Measurements from ENCODE around the gene ARSK.

Gene ARSK

DNA sequence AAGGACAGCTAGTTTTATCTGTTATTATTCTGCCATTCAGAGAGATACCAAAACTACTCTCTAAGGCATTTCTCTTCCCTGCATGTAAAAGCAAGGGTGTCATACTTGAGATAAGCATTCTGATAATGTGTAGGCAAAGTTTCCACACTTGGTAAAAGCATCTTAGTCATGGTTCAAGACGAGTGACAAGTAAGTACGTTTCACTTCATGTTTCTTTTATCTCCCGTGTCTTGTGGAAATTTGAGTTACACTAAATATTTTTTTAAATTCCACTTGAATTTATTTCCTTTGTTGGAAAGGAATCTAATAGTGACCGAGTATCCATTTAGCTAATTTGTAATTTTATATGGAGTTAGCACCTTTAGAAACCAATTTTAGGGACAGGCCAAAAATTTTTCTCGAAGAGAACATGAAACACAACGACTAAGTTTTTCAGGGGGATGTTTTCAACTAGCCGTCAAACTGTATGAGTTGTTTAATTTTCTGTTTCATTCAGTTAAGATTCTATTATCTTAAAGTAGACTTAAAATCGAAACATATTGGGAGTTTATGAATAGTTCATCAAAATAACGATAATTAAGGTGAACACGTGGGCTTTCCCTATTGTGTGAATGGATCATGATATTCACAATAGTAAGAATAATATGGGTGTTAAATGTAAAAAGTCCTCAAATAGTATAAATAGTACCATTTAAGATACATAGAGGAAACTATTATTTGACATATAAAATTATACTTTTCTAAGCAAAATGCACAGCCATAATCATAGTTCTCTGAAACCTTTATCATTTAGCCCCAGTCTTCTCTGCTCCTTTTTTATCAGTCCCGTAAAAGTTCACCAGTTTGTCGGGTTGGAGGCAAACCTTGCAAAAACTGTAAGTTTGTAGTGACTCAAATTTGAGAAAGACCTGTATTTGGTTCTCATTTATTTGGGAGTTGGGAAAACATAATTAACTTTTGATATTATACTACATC, 93.3 kb downstream of the ARSK start:
- in situ Hi-C loops (cut with HindIII; ENCODE audit: low pct_unique_long_range_greater_than_20kb, low sequenced_read_pairs), result no loop called here
- DNase-seq (ENCODE audit: low read depth in 1 of 2, low spot score in 1 of 2), result no peak
- TF ChIP-seq JUND (IDR thresholded peaks at IDR 0.05; ENCODE audit: low read depth), result no peak

DNA sequence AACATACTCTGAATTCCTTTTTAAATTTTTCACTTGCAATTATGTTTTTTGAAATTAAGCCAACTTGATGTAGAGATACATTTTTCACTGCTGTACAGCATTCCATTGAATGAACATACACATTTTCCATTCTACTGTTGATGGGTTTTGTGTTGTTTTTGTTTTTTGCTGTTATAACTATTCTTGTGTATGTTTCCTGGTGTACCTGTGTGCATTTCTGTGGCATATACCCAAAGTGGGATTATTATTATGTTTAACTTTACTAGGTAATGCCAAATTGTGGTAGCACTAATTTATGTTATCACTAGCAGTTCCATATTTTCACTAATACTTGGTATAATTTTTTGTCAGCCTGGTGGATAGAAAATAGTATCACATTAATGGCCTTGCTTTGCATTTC, 94.4 kb downstream of the ARSK start:
- TF ChIP-seq JUND (IDR thresholded peaks at IDR 0.05; ENCODE audit: low read depth), result no peak
- in situ Hi-C loops (cut with HindIII; ENCODE audit: low pct_unique_long_range_greater_than_20kb, low sequenced_read_pairs), result no loop called here
- DNase-seq (ENCODE audit: low read depth in 1 of 2, low spot score in 1 of 2), result no peak

DNA sequence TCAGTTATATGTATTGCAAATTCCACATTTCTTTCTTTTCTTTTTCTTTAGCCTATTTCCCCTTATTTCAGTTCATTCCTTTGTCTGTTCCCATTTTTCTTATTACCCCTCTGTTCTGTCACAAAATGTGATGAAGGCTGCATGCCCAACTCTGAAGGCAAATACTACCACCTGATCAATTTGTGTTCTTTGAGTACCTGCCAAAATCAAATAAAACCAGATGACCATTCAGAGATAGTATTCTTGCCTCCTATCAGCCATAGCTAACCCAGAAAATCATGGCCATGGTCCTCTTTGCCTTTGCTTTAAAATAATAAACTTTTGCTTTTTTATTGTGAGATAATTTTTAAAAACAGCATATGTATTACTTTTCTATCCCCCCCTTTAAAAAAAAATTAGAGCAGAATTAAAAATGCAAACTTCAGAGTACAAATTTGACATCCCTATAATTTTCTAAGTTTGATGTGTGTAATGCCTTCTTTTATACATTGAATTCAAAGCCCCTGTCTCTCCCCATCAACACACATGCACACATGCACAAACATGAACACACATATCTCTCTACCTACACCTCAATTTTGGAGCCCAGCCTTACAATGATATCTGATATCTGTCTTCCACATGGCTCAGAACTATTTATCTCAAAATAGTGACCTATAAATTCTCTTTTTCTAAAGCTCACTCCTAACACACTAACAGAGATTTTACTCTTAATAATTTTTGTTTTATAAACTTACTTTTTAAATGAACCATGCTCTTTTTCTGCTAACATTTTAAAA, 95.1 kb downstream of the ARSK start:
- TF ChIP-seq JUND (IDR thresholded peaks at IDR 0.05; ENCODE audit: low read depth), result no peak
- in situ Hi-C loops (cut with HindIII; ENCODE audit: low pct_unique_long_range_greater_than_20kb, low sequenced_read_pairs), result no loop called here
- DNase-seq (ENCODE audit: low read depth in 1 of 2, low spot score in 1 of 2), result no peak

DNA sequence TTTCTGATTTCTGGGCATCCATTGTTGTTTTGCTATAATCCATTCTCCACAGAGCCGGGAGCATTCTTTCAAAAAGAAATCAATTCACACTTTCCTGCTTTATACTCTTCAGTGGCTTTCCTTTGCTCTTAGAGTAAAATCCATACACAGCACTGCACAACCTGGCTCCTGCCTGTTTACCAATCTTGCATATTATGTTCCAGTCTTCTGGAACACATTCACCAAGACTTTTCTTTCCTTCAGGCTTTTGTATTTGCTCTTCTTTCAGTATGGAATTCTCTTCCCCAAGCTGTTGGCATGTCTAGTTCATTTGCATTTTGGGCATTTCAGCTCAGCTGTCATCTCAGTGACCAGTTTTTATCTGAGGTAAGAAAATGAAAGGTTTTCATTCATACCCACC, 97.9 kb downstream of the ARSK start:
- no peak for TF ChIP-seq JUND (IDR thresholded peaks at IDR 0.05; ENCODE audit: low read depth)
- in situ Hi-C loops (cut with HindIII; ENCODE audit: low pct_unique_long_range_greater_than_20kb, low sequenced_read_pairs), result no loop called here
- DNase-seq (ENCODE audit: low read depth in 1 of 2, low spot score in 1 of 2), result no peak

DNA sequence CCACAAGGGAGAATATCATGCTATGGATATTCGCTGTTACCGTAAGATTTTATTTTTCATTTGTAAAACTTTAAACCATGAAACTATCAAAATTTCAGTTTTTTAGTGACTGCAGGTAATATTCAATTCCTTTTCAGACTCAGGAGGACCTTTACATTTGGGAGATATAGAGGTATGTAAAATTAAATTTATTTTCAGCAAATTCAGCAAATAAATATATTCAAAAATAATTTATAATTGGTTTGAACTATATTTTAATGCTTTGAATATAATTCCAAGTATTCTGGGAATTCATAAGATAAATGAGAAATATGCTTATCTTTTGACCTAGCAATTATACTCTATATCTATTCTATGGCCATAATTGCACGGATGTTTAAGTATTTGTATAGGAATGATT, 99.3 kb downstream of the ARSK start:
- DNase-seq (ENCODE audit: low read depth in 1 of 2, low spot score in 1 of 2), result no peak
- in situ Hi-C loops (cut with HindIII; ENCODE audit: low pct_unique_long_range_greater_than_20kb, low sequenced_read_pairs), result no loop called here
- TF ChIP-seq JUND (IDR thresholded peaks at IDR 0.05; ENCODE audit: low read depth), result no peak
